Mucosa of stomach (tissue), 1 donor: ENCODE measurements around the gene XRRA1.
"Not testable (repeated sequence)": the region's sequence is repeated elsewhere in the genome, so short reads cannot be mapped to it uniquely, and the experiment has no call there.

ENCODE experiments used
- H3K27me3 ChIP-seq: one replicate; pipeline ENCODE4 v1.7.0; 2013; ENCODE audit warnings: mild to moderate bottlenecking, low read length; ENCODE audit not compliant: control insufficient read depth, insufficient read depth
- H3K36me3 ChIP-seq: one replicate; pipeline ENCODE4 v1.7.0; 2013; ENCODE audit warnings: low read length; ENCODE audit not compliant: control insufficient read depth, insufficient read depth
- H3K4me1 ChIP-seq: one replicate; pipeline ENCODE4 v1.7.0; 2013; ENCODE audit warnings: mild to moderate bottlenecking, low read length; ENCODE audit not compliant: control insufficient read depth, insufficient read depth
- H3K4me3 ChIP-seq: one replicate; pipeline ENCODE4 v1.7.0; 2013; ENCODE audit warnings: low read length
- H3K9ac ChIP-seq: one replicate; pipeline ENCODE4 v1.7.0; 2013; ENCODE audit warnings: mild to moderate bottlenecking, low read length, moderate library complexity
- H3K9me3 ChIP-seq: one replicate; pipeline ENCODE4 v1.7.0; 2013; ENCODE audit warnings: mild to moderate bottlenecking, low read length, moderate library complexity; ENCODE audit not compliant: control insufficient read depth
- donor health status: Pancreatic carcinoma.

Gene XRRA1

GRCh38 chr11:74842967-74843366, 105.9 kb downstream of the XRRA1 start:
- peaks cover 3% of the 10 kb centered on the region for H3K36me3 ChIP-seq
- H3K4me3 ChIP-seq = no peak overlapping the region
- H3K27me3 ChIP-seq = no peaks in the 10 kb centered on the region
- H3K9ac ChIP-seq = no peak overlapping the region
- H3K4me1 ChIP-seq = no peaks in the 10 kb centered on the region
- H3K9me3 ChIP-seq = no peaks in the 10 kb centered on the region

- Histone ChIP-seq H3K9me3 (no peaks in the 10 kb centered on the region), H3K4me3 (no peak overlapping the region), H3K9ac (no peak overlapping the region), H3K4me1 (no peaks in the 10 kb centered on the region), H3K36me3 (peaks cover 3% of the 10 kb centered on the region), H3K27me3 (no peaks in the 10 kb centered on the region)
Measured at GRCh38 chr11:74840486-74840885, 108.4 kb downstream of the XRRA1 start.

GRCh38 chr11:74839971-74840370, 108.9 kb downstream of the XRRA1 start:
- Histone ChIP-seq H3K4me3 (no peak overlapping the region), H3K27me3 (no peaks in the 10 kb centered on the region), H3K9me3 (no peaks in the 10 kb centered on the region), H3K36me3 (peaks cover 3% of the 10 kb centered on the region), H3K4me1 (no peaks in the 10 kb centered on the region), H3K9ac (no peak overlapping the region)

GRCh38 chr11:74839446-74839845, 109.4 kb downstream of the XRRA1 start:
- no peaks in the 10 kb centered on the region for H3K27me3 ChIP-seq
- peaks cover 3% of the 10 kb centered on the region for H3K36me3 ChIP-seq
- no peaks in the 10 kb centered on the region for H3K9me3 ChIP-seq
- no peaks in the 10 kb centered on the region for H3K4me1 ChIP-seq
- H3K9ac ChIP-seq = no peak overlapping the region
- H3K4me3 ChIP-seq = no peak overlapping the region

- Histone ChIP-seq H3K9me3 (no peaks in the 10 kb centered on the region), H3K36me3 (no peaks in the 10 kb centered on the region), H3K4me3 (no peak overlapping the region), H3K9ac (no peak overlapping the region), H3K27me3 (no peaks in the 10 kb centered on the region), H3K4me1 (no peaks in the 10 kb centered on the region)
Measured at GRCh38 chr11:74838188-74838587, 110.7 kb downstream of the XRRA1 start.

- H3K9me3 ChIP-seq = no peaks in the 10 kb centered on the region
- H3K4me1 ChIP-seq = no peaks in the 10 kb centered on the region
- H3K9ac ChIP-seq = no peak overlapping the region
- no peaks in the 10 kb centered on the region for H3K27me3 ChIP-seq
- no peaks in the 10 kb centered on the region for H3K36me3 ChIP-seq
- no peak overlapping the region for H3K4me3 ChIP-seq
Measured at GRCh38 chr11:74837191-74837590, 111.7 kb downstream of the XRRA1 start.

GRCh38 chr11:74826901-74827300, 122.0 kb downstream of the XRRA1 start:
- H3K36me3 ChIP-seq = no peaks in the 10 kb centered on the region

GRCh38 chr11:74825596-74825995, 123.3 kb downstream of the XRRA1 start:
- H3K36me3 ChIP-seq, H3K4me1 ChIP-seq, H3K27me3 ChIP-seq, H3K4me3 ChIP-seq, H3K9ac ChIP-seq, H3K9me3 ChIP-seq: not testable (repeated sequence)

More at GRCh38 chr11:74826901-74827300, 122.0 kb downstream of the XRRA1 start:
- no peak overlapping the region for H3K9ac ChIP-seq
- H3K4me3 ChIP-seq = no peak overlapping the region
- H3K9me3 ChIP-seq = no peaks in the 10 kb centered on the region
- no peaks in the 10 kb centered on the region for H3K4me1 ChIP-seq
- H3K27me3 ChIP-seq = no peaks in the 10 kb centered on the region

GRCh38 chr11:74824285-74824982, 124.5 kb downstream of the XRRA1 start:
- H3K27me3 ChIP-seq = no peaks in the 10 kb centered on the region
- H3K4me1 ChIP-seq = no peaks in the 10 kb centered on the region
- H3K9me3 ChIP-seq = no peaks in the 10 kb centered on the region
- no peak overlapping the region for H3K9ac ChIP-seq
- H3K36me3 ChIP-seq = no peaks in the 10 kb centered on the region
- H3K4me3 ChIP-seq = no peak overlapping the region

- H3K9me3 ChIP-seq = no peaks in the 10 kb centered on the region
- no peaks in the 10 kb centered on the region for H3K4me1 ChIP-seq
- H3K9ac ChIP-seq = no peak overlapping the region
- H3K27me3 ChIP-seq = no peaks in the 10 kb centered on the region
- peaks cover 4% of the 10 kb centered on the region for H3K36me3 ChIP-seq
- H3K4me3 ChIP-seq = no peak overlapping the region
Measured at GRCh38 chr11:74822170-74822569, 126.7 kb downstream of the XRRA1 start.

- H3K27me3 ChIP-seq = no peaks in the 10 kb centered on the region
- no peaks in the 10 kb centered on the region for H3K4me1 ChIP-seq
- no peaks in the 10 kb centered on the region for H3K9me3 ChIP-seq
- no peak overlapping the region for H3K4me3 ChIP-seq
- no peak overlapping the region for H3K9ac ChIP-seq
- H3K36me3 ChIP-seq = peaks cover 4% of the 10 kb centered on the region
Measured at GRCh38 chr11:74820763-74821162, 128.1 kb downstream of the XRRA1 start.

GRCh38 chr11:74819400-74819799, 129.5 kb downstream of the XRRA1 start:
- Histone ChIP-seq H3K27me3 (no peaks in the 10 kb centered on the region), H3K9ac (no peak overlapping the region), H3K36me3 (peaks cover 4% of the 10 kb centered on the region), H3K4me1 (no peaks in the 10 kb centered on the region), H3K9me3 (no peaks in the 10 kb centered on the region), H3K4me3 (no peak overlapping the region)
